A549 treated with Hydrocortisone at 1 μM for 4 hours (cell line): Measurements from ENCODE around the gene CENPB. TPM values are rescaled to one million over a fixed set of nuclear protein-coding genes. Genes with fewer than 3 reads are reported as not detected.

ENCODE experiments used
- total RNA-seq: library from RNA; stranded (reverse); fragments of 200-300 nt; extraction: Qiagen RNA extraction; gene quantifications from 5 replicates; pipeline ENCODE4 v1.2.3, GENCODE V29; 2022

Gene CENPB, protein sequence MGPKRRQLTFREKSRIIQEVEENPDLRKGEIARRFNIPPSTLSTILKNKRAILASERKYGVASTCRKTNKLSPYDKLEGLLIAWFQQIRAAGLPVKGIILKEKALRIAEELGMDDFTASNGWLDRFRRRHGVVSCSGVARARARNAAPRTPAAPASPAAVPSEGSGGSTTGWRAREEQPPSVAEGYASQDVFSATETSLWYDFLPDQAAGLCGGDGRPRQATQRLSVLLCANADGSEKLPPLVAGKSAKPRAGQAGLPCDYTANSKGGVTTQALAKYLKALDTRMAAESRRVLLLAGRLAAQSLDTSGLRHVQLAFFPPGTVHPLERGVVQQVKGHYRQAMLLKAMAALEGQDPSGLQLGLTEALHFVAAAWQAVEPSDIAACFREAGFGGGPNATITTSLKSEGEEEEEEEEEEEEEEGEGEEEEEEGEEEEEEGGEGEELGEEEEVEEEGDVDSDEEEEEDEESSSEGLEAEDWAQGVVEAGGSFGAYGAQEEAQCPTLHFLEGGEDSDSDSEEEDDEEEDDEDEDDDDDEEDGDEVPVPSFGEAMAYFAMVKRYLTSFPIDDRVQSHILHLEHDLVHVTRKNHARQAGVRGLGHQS
- total RNA-seq: 101 to 123 TPM (median 120 TPM) in 5 replicates

DNA sequence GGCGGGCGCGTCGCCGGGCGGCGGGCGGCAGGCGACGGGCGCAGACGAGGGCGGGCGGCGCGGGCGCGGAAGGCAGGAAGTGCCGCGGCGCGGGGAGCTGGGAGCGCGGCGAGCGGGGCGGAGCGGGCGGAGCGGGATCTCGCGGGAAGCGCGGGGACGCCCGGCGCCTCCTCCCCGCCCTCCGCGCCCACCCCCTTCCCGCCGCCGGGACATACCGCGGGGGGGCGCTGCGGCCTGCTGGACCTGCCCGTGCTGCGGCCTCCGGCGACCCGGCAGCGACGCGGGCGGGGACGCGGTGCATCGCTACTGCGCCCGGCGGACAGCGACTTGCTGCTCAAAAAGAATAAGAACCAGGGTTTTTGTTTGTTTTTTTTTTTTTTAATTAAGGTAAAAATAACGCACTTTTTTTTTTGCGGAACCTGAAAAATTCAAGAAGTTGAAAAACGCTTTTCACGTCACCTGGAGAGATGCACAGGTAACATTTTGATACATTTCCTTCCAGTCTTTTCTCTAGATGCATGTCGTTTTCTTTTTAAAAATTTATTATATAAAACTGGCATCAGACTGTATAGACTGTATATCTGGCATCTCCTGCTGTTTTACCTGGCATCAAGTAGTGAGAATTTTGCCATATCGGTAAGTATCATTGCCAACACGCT is at the start of gene CENPB:
TSS of gene CENPB (minus strand) at position 76 of the 659 bp plus-strand sequence. CDS start 257 bp downstream, outside the sequence.

DNA sequence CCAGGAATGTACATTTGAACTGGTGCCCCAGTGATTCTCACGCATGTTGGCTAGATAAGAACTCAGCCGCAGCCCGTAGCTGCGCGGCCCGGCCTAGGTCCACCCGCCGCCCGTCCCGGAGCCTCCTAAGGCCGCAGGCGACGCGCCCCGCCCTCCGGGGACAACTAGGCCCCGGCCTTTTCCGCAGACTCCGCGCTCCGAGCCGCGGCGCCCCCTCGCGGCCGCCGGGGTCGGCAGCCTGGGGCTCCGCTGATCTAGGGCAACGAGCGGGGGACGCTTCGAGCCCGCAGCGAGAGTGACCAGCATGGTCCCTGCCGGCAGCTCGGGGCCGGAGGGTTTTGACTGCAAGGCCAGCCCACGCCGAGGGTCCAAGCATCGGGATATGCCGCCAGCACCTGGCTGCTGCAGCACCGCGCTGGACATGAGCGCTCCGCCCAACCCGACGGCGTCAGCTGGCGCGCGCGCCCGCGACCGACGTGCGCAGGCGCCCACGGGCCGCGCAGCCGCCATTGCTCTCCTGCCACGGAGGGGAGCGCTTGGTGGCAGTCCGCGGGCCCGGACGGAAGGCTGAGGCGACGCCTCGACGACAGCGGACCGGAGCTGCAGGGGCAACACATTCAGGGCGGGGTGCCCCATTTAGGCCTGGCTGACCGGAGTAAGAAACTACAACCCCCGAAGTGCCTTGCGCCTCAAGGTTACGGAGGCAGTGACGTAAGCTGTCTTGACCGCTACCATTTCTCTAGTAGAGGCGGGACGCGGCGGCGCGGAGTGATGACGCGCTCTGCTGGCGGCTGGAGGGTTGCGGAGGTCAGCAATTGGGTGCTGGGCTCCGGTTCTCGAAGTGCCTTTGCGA is 33.7 kb upstream of the CENPB start, which contains the start of gene AP5S1:
TSS of gene AP5S1 (plus strand) at position 500 of the 853 bp plus-strand sequence. CDS start 1,571 bp downstream, outside the sequence.

DNA sequence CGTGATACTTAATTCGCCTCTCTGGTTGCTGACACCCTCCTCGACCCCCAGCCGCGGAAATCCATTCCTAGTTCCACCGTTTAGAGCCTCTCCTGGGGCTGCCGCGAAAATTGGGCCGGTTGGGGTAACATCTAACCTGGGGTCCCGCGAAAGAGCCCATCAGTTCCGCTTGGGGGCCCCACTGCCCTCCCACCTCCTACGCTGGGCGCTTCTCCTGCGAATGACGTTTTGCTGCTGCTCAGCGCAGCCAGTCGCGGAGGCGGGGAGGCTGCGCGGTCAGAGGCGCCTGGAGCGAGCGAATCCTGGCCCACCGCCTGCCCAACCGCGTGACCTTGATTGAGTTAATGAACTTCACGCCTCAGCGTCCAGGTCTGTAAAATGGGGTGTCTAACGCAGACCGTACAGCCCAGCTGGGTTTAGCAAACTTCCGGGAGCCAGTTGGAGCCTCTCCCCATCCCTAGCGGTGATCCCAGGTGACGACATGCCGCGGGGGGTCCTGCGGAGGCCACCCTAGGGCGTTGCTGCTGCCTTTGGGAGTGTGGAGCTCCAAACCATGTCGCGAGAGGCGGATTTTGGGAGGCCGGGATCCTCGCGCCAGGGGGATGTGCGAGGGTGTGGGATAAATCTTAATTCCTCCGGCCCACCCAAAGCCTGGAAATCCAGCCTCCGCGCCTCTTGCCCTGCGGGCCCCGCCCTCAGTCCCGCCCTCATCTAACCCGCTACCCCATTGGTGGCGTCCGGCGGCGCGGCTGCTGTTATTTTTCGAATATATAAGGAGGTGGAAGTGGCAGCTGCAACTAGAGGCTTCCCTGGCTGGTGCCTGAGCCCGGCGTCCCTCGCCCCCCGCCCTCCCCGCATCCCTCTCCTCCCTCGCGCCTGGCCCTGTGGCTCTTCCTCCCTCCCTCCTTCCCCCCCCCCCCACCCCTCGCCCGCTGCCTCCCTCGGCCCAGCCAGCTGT is 9.2 kb upstream of the CENPB start, which contains the start of gene CDC25B:
TSS of gene CDC25B (plus strand) at position 800 of the 958 bp plus-strand sequence. CDS start 222 bp downstream, outside the sequence.

DNA sequence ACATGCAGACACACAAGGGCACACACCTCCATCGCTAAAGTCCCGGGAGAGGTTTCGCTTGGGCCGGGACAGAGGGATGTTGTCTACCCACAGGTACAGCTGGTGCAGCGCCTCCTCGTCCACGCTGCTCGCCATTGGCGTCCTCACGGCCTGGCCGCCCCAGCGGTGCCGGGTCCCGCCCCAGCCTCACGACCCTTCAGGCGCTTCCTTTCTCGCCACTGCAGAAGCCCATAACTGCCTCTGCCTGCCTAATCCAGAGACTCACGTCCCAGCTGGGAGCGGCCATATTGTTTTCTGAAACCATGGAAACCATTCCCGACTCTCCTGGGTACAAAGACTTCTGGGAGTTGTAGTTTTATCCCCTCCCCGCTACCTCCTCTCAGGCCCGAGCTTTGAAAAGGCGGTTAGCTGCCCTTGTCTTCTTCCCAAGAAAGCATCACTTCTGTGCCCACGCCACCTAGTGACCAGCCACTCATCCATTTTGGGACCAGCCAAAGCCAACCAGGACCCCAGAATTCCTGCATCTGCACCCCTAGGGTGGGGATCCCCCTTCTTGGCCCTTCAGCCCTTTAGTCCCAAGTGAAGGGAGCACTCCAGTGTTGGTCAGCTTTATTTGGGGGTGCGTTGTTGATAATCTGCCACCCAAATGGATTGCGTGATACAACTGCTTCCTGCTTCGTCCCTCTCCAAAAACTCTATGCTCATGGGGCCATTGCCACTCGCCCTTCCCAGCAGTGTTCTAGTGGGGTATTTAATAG is 5.2 kb downstream of the CENPB start, which contains the start of gene SPEF1:
TSS of gene SPEF1 (minus strand) at position 296 of the 758 bp plus-strand sequence. CDS start at position 135, 161 bp downstream.

DNA sequence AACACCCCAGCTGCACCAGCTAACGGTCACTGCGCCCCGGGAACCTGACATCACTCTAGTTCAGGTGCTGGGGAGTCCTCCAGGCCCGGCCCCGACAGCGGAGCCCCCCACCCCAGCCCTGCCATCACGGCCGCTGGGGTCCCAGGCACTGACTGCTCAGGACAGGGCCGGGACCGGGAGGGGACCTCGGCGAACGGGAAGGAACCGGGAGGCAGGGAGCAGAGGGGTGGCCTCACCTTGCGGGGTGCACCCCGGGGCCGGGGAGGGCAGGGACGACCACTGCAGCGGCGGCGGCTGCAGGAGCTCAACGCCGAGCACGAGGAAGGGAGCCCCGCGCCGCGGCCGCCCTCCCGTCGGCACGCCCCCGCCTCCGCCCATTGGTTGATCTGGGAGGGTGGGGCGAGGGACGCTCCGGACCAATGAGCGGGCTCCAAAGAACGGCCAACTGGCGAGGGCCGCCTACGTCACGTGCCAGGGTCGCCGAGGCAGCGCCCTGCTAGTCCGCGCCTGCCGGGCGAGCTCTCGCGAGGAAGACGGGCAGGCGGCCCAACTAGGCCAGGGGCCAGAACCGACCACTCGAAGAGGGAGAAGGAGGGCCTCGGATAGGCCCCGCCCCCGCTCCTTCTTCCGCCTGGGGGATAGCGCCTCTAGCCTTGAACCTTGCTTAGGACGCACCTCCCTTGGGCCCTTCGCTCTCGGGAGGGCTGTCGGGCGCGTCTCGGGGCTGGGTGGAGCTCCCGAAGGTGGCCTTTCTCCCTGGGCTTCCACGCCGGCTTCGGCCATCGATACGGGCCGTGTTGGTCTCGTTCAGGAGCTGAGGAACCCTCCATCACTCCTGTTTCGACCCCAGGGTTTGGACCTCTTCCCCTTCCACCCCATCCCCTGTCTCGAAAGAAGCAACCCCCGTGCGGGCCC is 18.9 kb downstream of the CENPB start, which contains the start of gene ADISSP:
TSS of gene ADISSP (minus strand) at position 327 of the 915 bp plus-strand sequence. CDS start 7,653 bp downstream, outside the sequence.

Other genes starting within 250 kb of the CENPB start
- gene GFRA4, start 123.3 kb downstream of the CENPB start, total RNA-seq: not detected in 5 replicates
- gene ADAM33, start 104.7 kb downstream of the CENPB start, total RNA-seq: 0.05 to 0.17 TPM (median 0.09 TPM) in 4 of 5 replicates, not detected in the other
- gene SIGLEC1, start 74.1 kb downstream of the CENPB start, total RNA-seq: 0.02 to 0.03 TPM (median 0.02 TPM) in 3 of 5 replicates, not detected in the others
- 0.43 to 0.70 TPM (median 0.54 TPM) in 5 replicates for gene HSPA12B, start 54.1 kb downstream of the CENPB start, total RNA-seq
- gene ADISSP, start 19.0 kb downstream of the CENPB start, total RNA-seq: 102 to 158 TPM (median 151 TPM) in 5 replicates
- 1.3 to 2.3 TPM (median 1.9 TPM) in 5 replicates for gene SPEF1, start 5.3 kb downstream of the CENPB start, total RNA-seq
- 208 to 221 TPM (median 209 TPM) in 5 replicates for gene CDC25B, start 9.6 kb upstream of the CENPB start, total RNA-seq
- gene AP5S1, start 33.8 kb upstream of the CENPB start, total RNA-seq: 15.1 to 18.7 TPM (median 17.1 TPM) in 5 replicates
- gene MAVS, start 60.1 kb upstream of the CENPB start, total RNA-seq: 18.1 to 27.2 TPM (median 23.2 TPM) in 5 replicates
- gene PANK2, start 102.6 kb upstream of the CENPB start, total RNA-seq: 53.1 to 62.2 TPM (median 54.5 TPM) in 5 replicates
- 12.8 to 17.2 TPM (median 15.7 TPM) in 5 replicates for gene RNF24, start 228.8 kb upstream of the CENPB start, total RNA-seq